22Rv1 (cell line): ENCODE data around the gene GPR37.

Source experiments
- H3K27ac ChIP-seq: fragments of 450-650 bp; 2 replicates; pipeline ENCODE4 v1.5.1; 2017
- ZFX ChIP-seq: fragments of 450-650 bp; IDR thresholded peaks from 2 replicates; pipeline ENCODE4 v1.6.1; 2017; ENCODE audit warnings: antibody characterized with exemption, borderline replicate concordance
- TF ChIP-seq, protein P1 (sequence below): fragments of 450-650 bp; IDR thresholded peaks from 2 replicates; pipeline ENCODE4 v1.5.1; 2017; ENCODE audit warnings: mild to moderate bottlenecking

Gene GPR37

GRCh38 chr7:124758327-124758726, 7.3 kb downstream of the GPR37 start:
- no peak overlapping the region for H3K27ac ChIP-seq
- TF ChIP-seq, protein P1, sequence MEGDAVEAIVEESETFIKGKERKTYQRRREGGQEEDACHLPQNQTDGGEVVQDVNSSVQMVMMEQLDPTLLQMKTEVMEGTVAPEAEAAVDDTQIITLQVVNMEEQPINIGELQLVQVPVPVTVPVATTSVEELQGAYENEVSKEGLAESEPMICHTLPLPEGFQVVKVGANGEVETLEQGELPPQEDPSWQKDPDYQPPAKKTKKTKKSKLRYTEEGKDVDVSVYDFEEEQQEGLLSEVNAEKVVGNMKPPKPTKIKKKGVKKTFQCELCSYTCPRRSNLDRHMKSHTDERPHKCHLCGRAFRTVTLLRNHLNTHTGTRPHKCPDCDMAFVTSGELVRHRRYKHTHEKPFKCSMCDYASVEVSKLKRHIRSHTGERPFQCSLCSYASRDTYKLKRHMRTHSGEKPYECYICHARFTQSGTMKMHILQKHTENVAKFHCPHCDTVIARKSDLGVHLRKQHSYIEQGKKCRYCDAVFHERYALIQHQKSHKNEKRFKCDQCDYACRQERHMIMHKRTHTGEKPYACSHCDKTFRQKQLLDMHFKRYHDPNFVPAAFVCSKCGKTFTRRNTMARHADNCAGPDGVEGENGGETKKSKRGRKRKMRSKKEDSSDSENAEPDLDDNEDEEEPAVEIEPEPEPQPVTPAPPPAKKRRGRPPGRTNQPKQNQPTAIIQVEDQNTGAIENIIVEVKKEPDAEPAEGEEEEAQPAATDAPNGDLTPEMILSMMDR = no peak
- no peak for TF ChIP-seq ZFX

DNA sequence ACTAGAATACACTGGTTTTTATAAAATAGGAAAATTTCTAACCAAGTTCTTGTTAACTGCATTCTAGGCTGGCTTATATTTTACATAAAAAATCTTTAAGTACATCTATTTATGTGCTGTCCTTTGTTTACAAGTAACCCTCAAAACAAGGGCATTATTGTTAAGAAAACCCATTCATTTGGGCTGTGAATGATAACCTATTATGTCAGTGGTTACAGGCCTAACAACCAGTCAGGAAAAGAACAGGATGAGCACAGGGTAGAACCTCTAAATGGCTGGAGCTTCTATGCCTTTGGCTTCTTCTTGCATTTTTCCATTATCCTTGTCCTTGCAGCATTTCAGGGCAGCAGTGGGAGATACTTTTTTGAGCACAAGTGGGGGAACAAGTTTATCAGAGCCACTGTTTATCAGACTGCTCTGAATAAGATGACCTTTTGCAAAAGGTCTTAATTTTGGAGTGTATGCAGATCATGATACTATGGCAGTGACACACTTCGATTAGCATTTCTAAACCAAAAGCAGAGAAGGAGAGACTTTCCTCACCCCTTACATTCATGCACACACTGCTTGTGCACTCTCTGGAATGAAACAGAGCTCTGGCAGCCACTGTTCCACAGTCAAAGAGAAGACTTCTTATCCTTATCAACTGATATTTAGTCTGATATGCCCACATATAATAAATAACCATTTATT, 10.9 kb downstream of the GPR37 start:
- TF ChIP-seq, protein P1 = no peak
- TF ChIP-seq ZFX = no peak
- H3K27ac ChIP-seq = no peak overlapping the region

DNA sequence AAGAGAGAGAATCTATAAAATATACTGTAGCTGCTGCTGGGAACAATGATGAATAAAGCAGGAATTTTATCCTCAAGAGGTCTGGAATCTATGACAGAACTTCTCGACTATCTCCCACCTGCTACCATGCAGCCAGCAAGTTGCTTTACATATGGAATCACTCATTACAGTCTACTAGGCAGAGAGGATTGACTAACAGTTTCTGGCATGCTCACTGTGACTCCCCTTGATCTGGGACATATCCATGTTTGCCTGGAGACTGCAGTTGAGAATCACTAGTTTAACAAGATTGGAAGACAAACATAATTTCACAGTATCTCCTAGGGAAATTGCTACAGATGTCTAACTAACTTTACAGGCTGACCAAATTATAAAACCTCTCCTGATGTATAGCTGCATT, 13.3 kb downstream of the GPR37 start:
- no peak for TF ChIP-seq ZFX
- TF ChIP-seq, protein P1 = no peak
- no peak overlapping the region for H3K27ac ChIP-seq

DNA sequence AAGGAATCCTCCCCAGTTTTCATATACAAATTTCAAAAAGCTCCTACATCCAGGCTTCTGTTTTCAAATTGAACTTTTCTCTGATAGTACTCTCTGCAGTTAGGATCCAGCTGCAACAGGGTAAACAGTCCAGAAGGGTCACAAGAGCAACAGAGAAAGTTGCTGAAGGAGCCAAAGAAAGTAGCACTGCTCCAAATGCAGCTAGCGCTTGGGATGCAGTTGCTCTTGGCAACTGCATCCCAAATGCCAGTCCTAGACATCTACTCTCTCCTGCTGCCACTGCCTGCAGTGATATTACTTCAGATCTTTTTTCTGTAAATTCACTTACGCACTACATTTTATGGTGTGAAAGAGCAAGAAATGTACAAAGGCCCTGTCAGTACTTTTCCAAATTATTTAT, 14.6 kb downstream of the GPR37 start:
- H3K27ac ChIP-seq = no peak overlapping the region
- TF ChIP-seq, protein P1 = no peak
- no peak for TF ChIP-seq ZFX

- no peak overlapping the region for H3K27ac ChIP-seq
- TF ChIP-seq, protein P1 = no peak
- no peak for TF ChIP-seq ZFX
Observed at GRCh38 chr7:124747072-124747471, 18.5 kb downstream of the GPR37 start.

DNA sequence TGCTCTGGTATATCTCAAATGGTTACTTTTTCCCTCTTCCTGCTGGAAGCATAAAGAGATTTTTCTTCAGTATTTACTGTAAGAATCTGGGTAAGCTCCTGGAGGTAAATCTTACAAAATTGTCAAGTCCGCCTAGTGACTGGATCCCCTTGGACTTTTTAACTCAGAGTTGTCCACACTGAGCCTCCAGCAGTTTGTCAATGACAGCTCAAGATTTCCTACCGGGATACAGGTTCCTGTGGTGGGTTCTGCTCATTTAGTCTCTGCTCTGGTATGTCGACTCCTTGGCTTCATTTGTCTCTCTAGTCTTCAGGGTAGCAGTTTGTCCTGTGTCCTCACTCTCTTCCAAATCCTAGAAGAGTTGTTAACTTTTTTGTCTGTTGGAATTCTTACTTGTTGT, 27.0 kb downstream of the GPR37 start:
- H3K27ac ChIP-seq = no peak overlapping the region; the same call in 1 of the 2 replicates
- no peak for TF ChIP-seq ZFX

GRCh38 chr7:124737760-124738300, 27.8 kb downstream of the GPR37 start:
- no peak for TF ChIP-seq ZFX
- TF ChIP-seq, protein P1 = no peak
- peak overlapping the region; percentile 30 for H3K27ac ChIP-seq
